Karpas-422 (cell line): Measurements from ENCODE around the gene TIPIN. TPM values are rescaled to one million over a fixed set of nuclear protein-coding genes. Genes with fewer than 3 reads are reported as not detected.
"Not testable (repeated sequence)": the region's sequence is repeated elsewhere in the genome, so short reads cannot be mapped to it uniquely, and the experiment has no call there.

Experiments used
- DNase-seq: peaks from one replicate; pipeline ENCODE4 v3.0.0-alpha.2; 2015
- H2AFZ ChIP-seq: fragments of 200-600 bp; sonication (generic); 2 replicates; pipeline ENCODE4 v1.6.1; 2014; ENCODE audit warnings: antibody characterized with exemption, low read length, mixed read lengths
- H3K27ac ChIP-seq: fragments of 200-600 bp; sonication (generic); 2 replicates; pipeline ENCODE4 v1.5.1; 2014; ENCODE audit warnings: mild to moderate bottlenecking, low read length, moderate library complexity
- H3K27me3 ChIP-seq: fragments of 200-600 bp; sonication (generic); 2 replicates; pipeline ENCODE4 v1.6.1; 2014; ENCODE audit warnings: low read length, mixed read lengths
- H3K36me3 ChIP-seq: fragments of 200-600 bp; sonication (generic); 2 replicates; pipeline ENCODE4 v1.6.1; 2014; ENCODE audit warnings: low read length, mixed read lengths; ENCODE audit not compliant: insufficient read depth
- H3K4me1 ChIP-seq: fragments of 200-600 bp; sonication (generic); 2 replicates; pipeline ENCODE4 v1.6.1; 2014; ENCODE audit warnings: mild to moderate bottlenecking, low read length, mixed read lengths
- H3K4me2 ChIP-seq: fragments of 200-600 bp; sonication (generic); 2 replicates; pipeline ENCODE4 v1.6.1; 2014; ENCODE audit warnings: low read length, low read depth, mild to moderate bottlenecking; ENCODE audit not compliant: poor library complexity, severe bottlenecking
- H3K4me3 ChIP-seq: fragments of 200-600 bp; sonication (generic); 2 replicates; pipeline ENCODE4 v1.5.1; 2014; ENCODE audit warnings: mild to moderate bottlenecking, antibody characterized with exemption, low read length, mixed read lengths
- H3K79me2 ChIP-seq: fragments of 200-600 bp; sonication (generic); 2 replicates; pipeline ENCODE4 v1.6.1; 2014; ENCODE audit warnings: mild to moderate bottlenecking, low read length, mixed read lengths
- H3K9ac ChIP-seq: fragments of 200-600 bp; sonication (generic); 2 replicates; pipeline ENCODE4 v1.6.0; 2014; ENCODE audit warnings: low read length
- H3K9me2 ChIP-seq: fragments of 200-600 bp; sonication (generic), shearing (Covaris generic); replicated peaks from 2 replicates; pipeline ENCODE4 v1.6.0; 2014; ENCODE audit warnings: mild to moderate bottlenecking, low read length, moderate library complexity; ENCODE audit not compliant: insufficient read depth
- H3K9me3 ChIP-seq: fragments of 300-700, 200-600 bp; sonication (generic); 2 replicates; pipeline ENCODE4 v1.6.1; 2014; ENCODE audit warnings: low read length, mixed read lengths
- H4K20me1 ChIP-seq: fragments of 200-600 bp; sonication (generic); 2 replicates; pipeline ENCODE4 v1.6.1; 2014; ENCODE audit warnings: mild to moderate bottlenecking, antibody characterized with exemption, low read length, low read depth; ENCODE audit not compliant: insufficient read depth
- total RNA-seq: library from RNA; depleted of rRNA; stranded (reverse); fragments of >200 nt; shearing (Covaris generic); gene quantifications from 2 replicates; pipeline ENCODE4 v1.2.3, GENCODE V29; 2014; ENCODE audit warnings: low replicate concordance

The TIPIN gene
- total RNA-seq, 1 experiment from 2014 or later, result 16.5 TPM

GRCh38 chr15:66389098-66389858 lies 32.8 kb upstream of the TIPIN start:
- peaks cover 6% of the 10 kb centered on the region for H4K20me1 ChIP-seq
- H3K9ac ChIP-seq, result peak overlapping the region; percentile 93
- no peaks in the 10 kb centered on the region for H3K27me3 ChIP-seq
- peak overlapping the region; percentile 75 for H3K27ac ChIP-seq
- peaks cover 42% of the 10 kb centered on the region for H3K4me1 ChIP-seq
- H3K9me3 ChIP-seq, result no peaks in the 10 kb centered on the region
- H3K79me2 ChIP-seq, result peaks cover 81% of the 10 kb centered on the region
- H3K4me3 ChIP-seq, result peak overlapping the region; percentile 94
- H3K36me3 ChIP-seq, result peaks cover 11% of the 10 kb centered on the region; the same call in 1 of the 2 replicates
- peak overlapping the region; percentile 99 for H3K4me2 ChIP-seq
- peak; percentile 72 for DNase-seq
- H2AFZ ChIP-seq, result no peak overlapping the region
- H3K9me2 ChIP-seq, result no peaks in the 10 kb centered on the region

GRCh38 chr15:66388576-66388975 lies 32.1 kb upstream of the TIPIN start:
- H3K27me3 ChIP-seq, result no peaks in the 10 kb centered on the region
- no peaks in the 10 kb centered on the region for H3K9me3 ChIP-seq
- H3K4me2 ChIP-seq, result peak overlapping the region; percentile 99
- H4K20me1 ChIP-seq, result peaks cover 6% of the 10 kb centered on the region
- DNase-seq, result peak; percentile 71
- H3K9me2 ChIP-seq, result no peaks in the 10 kb centered on the region
- H3K4me1 ChIP-seq, result peaks cover 42% of the 10 kb centered on the region
- H3K36me3 ChIP-seq, result 0 out of 2 replicates have a peak, but pooled peaks cover 11% of the 10 kb centered on the region
- peak overlapping the region; percentile 94 for H3K4me3 ChIP-seq
- H2AFZ ChIP-seq, result no peak overlapping the region
- peak overlapping the region; percentile 93 for H3K9ac ChIP-seq
- H3K79me2 ChIP-seq, result peaks cover 74% of the 10 kb centered on the region
- H3K27ac ChIP-seq, result peak overlapping the region; percentile 75

GRCh38 chr15:66388043-66388363 lies 31.5 kb upstream of the TIPIN start:
- H3K27me3 ChIP-seq, result no peaks in the 10 kb centered on the region
- DNase-seq, result peak; percentile 56
- H3K9me2 ChIP-seq, result no peaks in the 10 kb centered on the region
- H3K9me3 ChIP-seq, result no peaks in the 10 kb centered on the region
- peaks cover 68% of the 10 kb centered on the region for H3K79me2 ChIP-seq
- peak overlapping the region; percentile 99 for H3K4me2 ChIP-seq
- H3K4me3 ChIP-seq, result peak overlapping the region; percentile 94
- peaks cover 6% of the 10 kb centered on the region for H4K20me1 ChIP-seq
- peaks cover 42% of the 10 kb centered on the region for H3K4me1 ChIP-seq
- peak overlapping the region; percentile 93 for H3K9ac ChIP-seq
- no peak overlapping the region for H2AFZ ChIP-seq
- peak overlapping the region; percentile 75 for H3K27ac ChIP-seq
- 0 out of 2 replicates have a peak, but pooled peaks cover 11% of the 10 kb centered on the region for H3K36me3 ChIP-seq

GRCh38 chr15:66387163-66388042 lies 30.9 kb upstream of the TIPIN start:
- H3K9ac ChIP-seq, result peak overlapping the region; percentile 93
- peaks cover 62% of the 10 kb centered on the region for H3K79me2 ChIP-seq
- H3K4me1 ChIP-seq, result peaks cover 42% of the 10 kb centered on the region
- H3K27me3 ChIP-seq, result no peaks in the 10 kb centered on the region
- peak overlapping the region; percentile 75 for H3K27ac ChIP-seq
- peaks cover 6% of the 10 kb centered on the region for H4K20me1 ChIP-seq
- peak overlapping the region; percentile 99 for H3K4me2 ChIP-seq
- H3K9me2 ChIP-seq, result no peaks in the 10 kb centered on the region
- H3K36me3 ChIP-seq, result 0 out of 2 replicates have a peak, but pooled peaks cover 11% of the 10 kb centered on the region
- no peaks in the 10 kb centered on the region for H3K9me3 ChIP-seq
- H2AFZ ChIP-seq, result no peak overlapping the region
- H3K4me3 ChIP-seq, result peak overlapping the region; percentile 94
- DNase-seq, result peak; percentile 80

- Histone ChIP-seq H2AFZ (0 out of 2 replicates have a peak within 1 kb of the TSS, but pooled peaks have one; percentile 38), H3K4me1 (peaks cover 42% of the 10 kb centered on the region), H3K36me3 (0 out of 2 replicates have a peak, but pooled peaks cover 11% of the 10 kb centered on the region), H3K9me3 (no peaks in the 10 kb centered on the region), H3K27me3 (no peaks in the 10 kb centered on the region), H3K9me2 (no peaks in the 10 kb centered on the region), H3K79me2 (peaks cover 53% of the 10 kb centered on the region), H4K20me1 (peaks cover 6% of the 10 kb centered on the region), H3K4me2 (peak within 1 kb of the TSS; percentile 99), H3K9ac (peak within 1 kb of the TSS; percentile 93), H3K27ac (peak within 1 kb of the TSS; percentile 75), H3K4me3 (peak within 1 kb of the TSS; percentile 94)
- DNase-seq, result peak; percentile 99
Measured at GRCh38 chr15:66386204-66387123, 30.0 kb upstream of the TIPIN start, which contains the start of gene MAP2K1. TSS of gene MAP2K1 (plus strand) at chr15:66386912. CDS start at chr15:66387348, 436 bp downstream.

GRCh38 chr15:66381376-66381775 lies 24.9 kb upstream of the TIPIN start:
- not testable (repeated sequence) for H3K4me2 ChIP-seq, H4K20me1 ChIP-seq, H3K4me3 ChIP-seq, H3K27me3 ChIP-seq, H3K9me3 ChIP-seq, DNase-seq, H3K79me2 ChIP-seq, H3K27ac ChIP-seq, H2AFZ ChIP-seq, H3K36me3 ChIP-seq, H3K9ac ChIP-seq, H3K9me2 ChIP-seq
- H3K4me1 ChIP-seq, result peaks cover 10% of the 10 kb centered on the region

- Histone ChIP-seq H3K4me2 (no peak overlapping the region), H3K4me3 (no peak overlapping the region), H3K9me3 (no peaks in the 10 kb centered on the region), H3K36me3 (no peaks in the 10 kb centered on the region), H3K27me3 (no peaks in the 10 kb centered on the region), H3K79me2 (no peaks in the 10 kb centered on the region), H3K4me1 (no peaks in the 10 kb centered on the region), H3K9ac (no peak overlapping the region), H2AFZ (no peak overlapping the region), H3K27ac (no peak overlapping the region), H3K9me2 (no peaks in the 10 kb centered on the region), H4K20me1 (no peaks in the 10 kb centered on the region)
- DNase-seq, result no peak
Measured at GRCh38 chr15:66378814-66379430, 22.4 kb upstream of the TIPIN start.
